Astrocyte of the spinal cord (primary cell): ENCODE results near the gene EPHB6.

Source experiments
- DNase-seq: peaks from one replicate; pipeline ENCODE4 v3.0.0; 2011; ENCODE audit warnings: low read depth, low spot score
- H3K4me3 ChIP-seq: 2 replicates; pipeline ENCODE4 v1.5.1; 2011; ENCODE audit warnings: low read depth, mild to moderate bottlenecking, low read length, moderate library complexity
- CTCF ChIP-seq: IDR thresholded peaks from 2 replicates; pipeline ENCODE4 v1.5.1; 2012; ENCODE audit warnings: low read depth, mild to moderate bottlenecking, low read length, inconsistent platforms
- in situ Hi-C: cut with HindIII; loops from 2 replicates; pipeline ENCODE4 v1.10.0; 2017; ENCODE audit warnings: low sequenced_read_pairs

The EPHB6 gene

GRCh38 chr7:142851269-142851668, 3.6 kb upstream of the EPHB6 start:
- no peak for TF ChIP-seq CTCF
- H3K4me3 ChIP-seq = no peak overlapping the region
- DNase-seq = no peak
- in situ Hi-C loops = no loop called here

GRCh38 chr7:142851919-142852318, 3.0 kb upstream of the EPHB6 start:
- no peak for DNase-seq
- TF ChIP-seq CTCF = no peak
- no peak overlapping the region for H3K4me3 ChIP-seq
- in situ Hi-C loops = no loop called here

- TF ChIP-seq CTCF = peak; percentile 75
- in situ Hi-C loops = no loop called here
- DNase-seq = peak; percentile 60
- peak overlapping the region; percentile 55 for H3K4me3 ChIP-seq
These were observed 1.0 kb upstream of the EPHB6 start for GRCh38 chr7:142853739-142854371.

GRCh38 chr7:142855114-142855743, 353 bp downstream of the EPHB6 start:
- in situ Hi-C loops = no loop called here
- H3K4me3 ChIP-seq = peak overlapping the region; percentile 55
- peak; percentile 19 for TF ChIP-seq CTCF
- no peak for DNase-seq

- in situ Hi-C loops = no loop called here
- no peak for DNase-seq
- H3K4me3 ChIP-seq = peak overlapping the region; percentile 55
- no peak for TF ChIP-seq CTCF
These were observed 1.1 kb downstream of the EPHB6 start for GRCh38 chr7:142855756-142856564.

GRCh38 chr7:142856565-142857245, 1.8 kb downstream of the EPHB6 start:
- in situ Hi-C loops = no loop called here
- no peak for TF ChIP-seq CTCF
- H3K4me3 ChIP-seq = no peak overlapping the region
- no peak for DNase-seq
